H1 (cell line): ENCODE measurements around the gene NAA38. TPM values are rescaled to one million over a fixed set of nuclear protein-coding genes. Genes with fewer than 3 reads are reported as not detected.

Source experiments
- CTCF ChIA-PET: fragments of 300-600 bp; sonication (Branson Sonifier 250); formaldehyde crosslinking; loops from one replicate; lab custom pipeline; 2021; ENCODE audit not compliant: partially characterized antibody; lab: Charles Lee
- POLR2A ChIA-PET: fragments of 300-600 bp; sonication (Branson Sonifier 250); formaldehyde crosslinking; loops from one replicate; lab custom pipeline; 2021; ENCODE audit warnings: inconsistent platforms; ENCODE audit not compliant: partially characterized antibody; lab: Charles Lee
- DNase-seq, 2 experiments: peaks; one replicate each; pipeline versions ENCODE4 v3.0.0 to v3.0.0-alpha.2; 2010 to 2022; ENCODE audit warnings: low spot score in 2 of 2, low read depth in 1 of 2, mixed read lengths in 1 of 2
- FAIRE-seq: peaks from 2 replicates; lab custom pipeline; 2011; peaks lifted over from hg19 to GRCh38; lab: Jason Lieb, UNC
- H2AFZ ChIP-seq: 2 replicates; pipeline ENCODE4 v1.8.1; 2012; ENCODE audit warnings: low read length, inconsistent platforms
- H2AK5ac ChIP-seq: 2 replicates; pipeline ENCODE4 v1.6.1; 2013; ENCODE audit warnings: low read depth, low read length
- H2BK120ac ChIP-seq: replicated peaks from 2 replicates; pipeline ENCODE3; 2013; ENCODE audit warnings: low read depth, low read length, inconsistent platforms
- H2BK12ac ChIP-seq: 2 replicates; pipeline ENCODE4 v1.6.1; 2013; ENCODE audit warnings: low read depth, low read length
- H2BK15ac ChIP-seq: 2 replicates; pipeline ENCODE4 v1.6.1; 2013; ENCODE audit warnings: low read length
- H2BK20ac ChIP-seq: 2 replicates; pipeline ENCODE4 v1.6.1; 2013; ENCODE audit warnings: low read length
- H2BK5ac ChIP-seq: 2 replicates; pipeline ENCODE4 v1.6.1; 2013; ENCODE audit warnings: low read depth, low read length
- H3K14ac ChIP-seq: 2 replicates; pipeline ENCODE4 v1.6.1; 2013; ENCODE audit warnings: inconsistent platforms; ENCODE audit not compliant: insufficient read length
- H3K18ac ChIP-seq: 2 replicates; pipeline ENCODE4 v1.6.1; 2013; ENCODE audit warnings: low read length; ENCODE audit errors: extremely low read depth
- H3K23ac ChIP-seq: 2 replicates; pipeline ENCODE4 v1.6.1; 2013; ENCODE audit warnings: inconsistent platforms; ENCODE audit not compliant: insufficient read length
- H3K23me2 ChIP-seq: 2 replicates; pipeline ENCODE4 v1.6.1; 2013; ENCODE audit warnings: low read depth, low read length
- H3K27ac ChIP-seq: 2 replicates; pipeline ENCODE4 v1.6.1; 2011; ENCODE audit warnings: low read depth, low read length, inconsistent platforms
- H3K27me3 ChIP-seq, 4 experiments: replicated peaks in 1 of 4; 1 replicate in 1 of 4; 2 replicates in 3 of 4; pipeline versions ENCODE4 v1.6.1 to v1.8.1; 2011 to 2013; ENCODE audit warnings: low read length in 3 of 4, mild to moderate bottlenecking in 3 of 4, inconsistent platforms in 2 of 4, mixed read lengths in 2 of 4, moderate library complexity in 1 of 4; ENCODE audit not compliant: control insufficient read depth in 3 of 4, insufficient read depth in 3 of 4; ENCODE audit errors: extremely low read depth in 1 of 4
- H3K36me3 ChIP-seq, 4 experiments: 2 replicates each; pipeline versions ENCODE4 v1.6.1 to v1.8.1; 2011 to 2013; ENCODE audit warnings: mild to moderate bottlenecking in 4 of 4, low read length in 3 of 4, moderate library complexity in 2 of 4, control low read depth in 1 of 4, inconsistent platforms in 1 of 4; ENCODE audit not compliant: insufficient read depth in 4 of 4, control insufficient read depth in 2 of 4
- H3K4ac ChIP-seq: replicated peaks from 2 replicates; pipeline ENCODE3; 2013; ENCODE audit warnings: low read length, low read depth, mixed read lengths, inconsistent platforms; ENCODE audit not compliant: insufficient read length
- H3K4me1 ChIP-seq, 4 experiments: replicated peaks in 1 of 4; 1 replicate in 1 of 4; 2 replicates in 3 of 4; pipeline versions ENCODE4 v1.6.1 to v1.8.1; 2011 to 2013; ENCODE audit warnings: low read length in 3 of 4, inconsistent platforms in 2 of 4, mixed read lengths in 1 of 4; ENCODE audit not compliant: insufficient read depth in 4 of 4, control insufficient read depth in 3 of 4
- H3K4me2 ChIP-seq, 2 experiments: 2 replicates each; pipeline versions ENCODE4 v1.6.1 to v1.8.1; 2011 to 2013; ENCODE audit warnings: low read depth in 2 of 2, low read length in 2 of 2, control low read depth in 1 of 2, inconsistent platforms in 1 of 2, mild to moderate bottlenecking in 1 of 2; ENCODE audit not compliant: insufficient read depth in 1 of 2
- H3K4me3 ChIP-seq, 4 experiments: fragments of 200-600, 300-600 bp in 1 of 4; sonication (generic), shearing (Covaris generic), sonication (Bioruptor Twin) in 1 of 4; 2 replicates each; pipeline versions ENCODE4 v1.5.1 to v1.8.1; 2011 to 2016; ENCODE audit warnings: low read length in 4 of 4, low read depth in 3 of 4, control low read depth in 2 of 4, inconsistent platforms in 2 of 4, mild to moderate bottlenecking in 2 of 4, mixed read lengths in 1 of 4, moderate library complexity in 1 of 4; ENCODE audit not compliant: insufficient read depth in 2 of 4; ENCODE audit errors: extremely low read depth in 1 of 4
- H3K56ac ChIP-seq: replicated peaks from 2 replicates; pipeline ENCODE3; 2013; ENCODE audit warnings: low read depth, mild to moderate bottlenecking, mixed read lengths, low read length, inconsistent platforms; ENCODE audit not compliant: insufficient read length
- H3K79me1 ChIP-seq: 2 replicates; pipeline ENCODE4 v1.6.1; 2013; ENCODE audit warnings: low read depth, low read length, control low read depth
- H3K79me2 ChIP-seq, 2 experiments: 2 replicates each; pipeline versions ENCODE4 v1.6.1 to v1.8.1; 2012 to 2013; ENCODE audit warnings: low read length in 2 of 2, mild to moderate bottlenecking in 2 of 2, inconsistent platforms in 1 of 2; ENCODE audit not compliant: insufficient read depth in 2 of 2, control insufficient read depth in 1 of 2
- H3K9ac ChIP-seq, 4 experiments: replicated peaks in 1 of 4; 1 replicate in 1 of 4; 2 replicates in 3 of 4; pipeline versions ENCODE4 v1.6.1 to v1.8.1; 2011 to 2013; ENCODE audit warnings: low read depth in 3 of 4, low read length in 3 of 4, control low read depth in 2 of 4, mild to moderate bottlenecking in 2 of 4, moderate library complexity in 2 of 4, inconsistent platforms in 1 of 4; ENCODE audit errors: extremely low read depth in 1 of 4
- H3K9me3 ChIP-seq, 2 experiments: 2 replicates each; pipeline versions ENCODE4 v1.6.1 to v1.8.1; 2012 to 2013; ENCODE audit warnings: mild to moderate bottlenecking in 2 of 2, moderate library complexity in 2 of 2, control low read depth in 1 of 2, inconsistent platforms in 1 of 2, low read depth in 1 of 2, low read length in 1 of 2, mixed read lengths in 1 of 2; ENCODE audit not compliant: insufficient read depth in 2 of 2
- H4K20me1 ChIP-seq, 2 experiments: replicated peaks in 1 of 2; 2 replicates each; pipeline versions ENCODE3 to v1.8.1; 2011 to 2013; ENCODE audit warnings: inconsistent platforms in 2 of 2, low read length in 2 of 2, mild to moderate bottlenecking in 1 of 2; ENCODE audit not compliant: insufficient read depth in 2 of 2, control insufficient read depth in 1 of 2
- H4K5ac ChIP-seq: 2 replicates; pipeline ENCODE4 v1.6.1; 2013; ENCODE audit warnings: low read length, low read depth, mixed read lengths, inconsistent platforms; ENCODE audit not compliant: insufficient read length
- H4K8ac ChIP-seq: 2 replicates; pipeline ENCODE4 v1.8.0; 2013; ENCODE audit warnings: mild to moderate bottlenecking, moderate library complexity, low read length, inconsistent platforms; ENCODE audit not compliant: insufficient read depth; ENCODE audit errors: extremely low read depth
- H4K91ac ChIP-seq: replicated peaks from 2 replicates; pipeline ENCODE3; 2013; ENCODE audit warnings: low read length, mixed read lengths, inconsistent platforms; ENCODE audit not compliant: insufficient read length
- BRCA1 ChIP-seq: IDR thresholded peaks from 2 replicates; pipeline ENCODE4 v1.6.1; 2012; ENCODE audit warnings: low read depth, low read length, improper control_type of control experiment
- CEBPB ChIP-seq: IDR thresholded peaks from 2 replicates; pipeline ENCODE4 v1.6.1; 2012; ENCODE audit warnings: low read depth, low read length
- CREB1 ChIP-seq: IDR thresholded peaks from 2 replicates; pipeline ENCODE4 v1.6.1; 2012; ENCODE audit warnings: inconsistent platforms
- GTF2F1 ChIP-seq: IDR thresholded peaks from 2 replicates; pipeline ENCODE4 v1.6.1; 2012; ENCODE audit warnings: low read depth, low read length, improper control_type of control experiment, borderline replicate concordance
- KDM4A ChIP-seq: IDR thresholded peaks from one replicate; pipeline ENCODE4 v1.7.1; 2012; ENCODE audit warnings: low read depth, mild to moderate bottlenecking, moderate library complexity, low read length, inconsistent platforms; ENCODE audit not compliant: severe bottlenecking
- MAFK ChIP-seq: IDR thresholded peaks from 2 replicates; pipeline ENCODE4 v1.6.1; 2012; ENCODE audit warnings: low read depth, mild to moderate bottlenecking, improper control_type of control experiment, low read length
- NRF1 ChIP-seq: IDR thresholded peaks from 2 replicates; pipeline ENCODE4 v1.6.1; 2011; ENCODE audit warnings: mild to moderate bottlenecking, low read depth, low read length, improper control_type of control experiment
- RNF2 ChIP-seq: fragments of 200-900, 300-1000 bp; sonication (generic); IDR thresholded peaks from 2 replicates; pipeline ENCODE4 v1.7.1; 2016; ENCODE audit warnings: borderline replicate concordance, low read depth, mild to moderate bottlenecking, antibody characterized with exemption, low read length; ENCODE audit not compliant: poor library complexity, severe bottlenecking; ENCODE audit errors: missing control alignments
- RXRA ChIP-seq: IDR thresholded peaks from 2 replicates; pipeline ENCODE4 v1.6.1; 2011; ENCODE audit warnings: low read depth, mild to moderate bottlenecking, low read length, moderate library complexity; ENCODE audit not compliant: insufficient read depth
- SP2 ChIP-seq: IDR thresholded peaks from 2 replicates; pipeline ENCODE4 v1.6.1; 2012; ENCODE audit warnings: mild to moderate bottlenecking, low read length, inconsistent platforms
- SP4 ChIP-seq: IDR thresholded peaks from 2 replicates; pipeline ENCODE4 v1.6.1; 2012; ENCODE audit warnings: low read length, inconsistent platforms
- TBP ChIP-seq: IDR thresholded peaks from 2 replicates; pipeline ENCODE4 v1.6.1; 2011; ENCODE audit warnings: low read depth, low read length, improper control_type of control experiment
- TCF12 ChIP-seq: IDR thresholded peaks from 2 replicates; pipeline ENCODE4 v1.6.1; 2011; ENCODE audit warnings: low read depth, mild to moderate bottlenecking, low read length
- YY1 ChIP-seq: IDR thresholded peaks from 2 replicates; pipeline ENCODE4 v1.6.1; 2011; ENCODE audit warnings: low read depth, mild to moderate bottlenecking, low read length
- WGBS, 2 experiments: shearing (Covaris generic) in 1 of 2; methylation state at CpG; one replicate each; pipeline versions ENCODE4 v1.1.6 to v1.1.7; 2013 to 2015; ENCODE audit warnings: low lambda C conversion rate in 2 of 2, mixed read lengths in 2 of 2, inconsistent platforms in 1 of 2, low coverage in 1 of 2, missing lambda C conversion rate in 1 of 2; ENCODE audit not compliant: insufficient replicate concordance in 2 of 2, insufficient coverage in 1 of 2, insufficient read length in 1 of 2; ENCODE audit errors: extremely low coverage in 1 of 2, missing lambda C conversion rate in 1 of 2; 5-methylcytosine and 5-hydroxymethylcytosine counted together
- polyA plus RNA-seq, 7 experiments: library from polyadenylated mRNA; depleted of rRNA in 3 of 7; stranded (reverse) in 5 of 7; unstranded in 2 of 7; fragments of >200 nt in 5 of 7; fragments of 200-250 nt in 2 of 7; gene quantifications; 1 replicate in 5 of 7; 2 replicates in 1 of 7; 4 replicates in 1 of 7; pipeline versions ENCODE4 v1.2.1 to v1.2.3, GENCODE V29; 2011 to 2013; ENCODE audit warnings: missing spikeins in 2 of 7, mixed read lengths in 2 of 7
- total RNA-seq: library from RNA; stranded (reverse); fragmentation: NEBNext Ultra II Directional; extraction: Animal tissue kit (Norgen Biotek cat#: 25700); gene quantifications from 2 replicates; pipeline ENCODE4 v1.2.1, GENCODE V29; 2021

NAA38 gene
- total and polyA plus RNA-seq, 2 of the 8 experiments (the other 6 are each of a cell fraction or from before 2014, with no cell fraction given), result 30.2 to 109 TPM

GRCh38 chr17:7883781-7884386, 26.5 kb upstream of the NAA38 start:
- Histone ChIP-seq H3K14ac (no peak overlapping the region), H3K4me1 (peaks cover 1 to 22% (median 14%) of the 10 kb centered on the region in 4 experiments), H4K20me1 (no peaks in the 10 kb centered on the region), H3K23ac (no peak overlapping the region), H3K79me2 (no peaks in the 10 kb centered on the region), H3K9me3 (no peaks in the 10 kb centered on the region), H3K27me3 (peaks cover 0 to 10% (median 3%) of the 10 kb centered on the region in 4 experiments; a peak in 3 of 7 replicates), H3K27ac (no peak overlapping the region), H2AFZ (no peak overlapping the region), H4K5ac (no peak overlapping the region), H3K4me2 (peak overlapping the region; percentile 40 to 82; a peak in 2 of 4 replicates), H3K4me3 (peak overlapping the region in 1 of 4 experiments; percentile 46; a peak in 2 of 8 replicates), H4K91ac (no peak overlapping the region), H2BK12ac (no peak overlapping the region), H2AK5ac (no peak overlapping the region), H3K79me1 (no peaks in the 10 kb centered on the region), H3K18ac (no peak overlapping the region), H2BK5ac (no peak overlapping the region), H3K9ac (no peak overlapping the region), H2BK15ac (no peak overlapping the region), H4K8ac (no peak overlapping the region), H3K23me2 (peaks cover 24% of the 10 kb centered on the region), H2BK120ac (no peak overlapping the region), H3K36me3 (peaks cover 3 to 10% (median 5%) of the 10 kb centered on the region in 4 experiments; a peak in 5 of 8 replicates), H3K4ac (no peak overlapping the region), H3K56ac (no peak overlapping the region), H2BK20ac (no peak overlapping the region)
- POLR2A ChIA-PET, result interaction anchor here (1.1 to 1.3 kb wide), 2 partner anchors 10 to 198 kb away, joined by 4 to 5 read pairs; no protein-coding TSS in a partner anchor
- CTCF ChIA-PET, result interaction anchor here (0.6 to 1.3 kb wide), 2 partner anchors 22 to 174 kb away, joined by 3 read pairs; no protein-coding TSS in a partner anchor
- FAIRE-seq (no peak), DNase-seq (no peak)
- 27% methylated on average over 2 of the region's 3 CpGs; no CpG with 5 or more reads in 1 of the 2 experiments for WGBS, 2 experiments
- TF ChIP-seq BRCA1 (no peak), SP2 (no peak), RXRA (no peak), CEBPB (no peak), RNF2 (no peak), MAFK (no peak), CREB1 (no peak), GTF2F1 (no peak), SP4 (no peak), TBP (no peak), YY1 (no peak), NRF1 (no peak), TCF12 (no peak), KDM4A (no peak)
